Suprapubic skin (tissue), 4 donors: ENCODE measurements around the gene ATP9B. TPM values are rescaled to one million over a fixed set of nuclear protein-coding genes. Genes with fewer than 3 reads are reported as not detected.
"Not testable (repeated sequence)": the region's sequence is repeated elsewhere in the genome, so short reads cannot be mapped to it uniquely, and the experiment has no call there.

ENCODE experiments used
- DNase-seq, 2 donors: peaks; one replicate each; pipeline ENCODE4 v3.0.0-alpha.2; 2019; ENCODE audit warnings: low spot score in 2 of 2
- H3K27ac ChIP-seq: fragments of 200-600 bp; sonication (generic); one replicate; pipeline ENCODE4 v1.5.1; 2019
- H3K27me3 ChIP-seq: fragments of 200-600 bp; sonication (generic); one replicate; pipeline ENCODE4 v1.5.1; 2019
- H3K36me3 ChIP-seq: fragments of 200-600 bp; sonication (generic); one replicate; pipeline ENCODE4 v1.5.1; 2019
- H3K4me1 ChIP-seq: fragments of 200-600 bp; sonication (generic); one replicate; pipeline ENCODE4 v1.5.1; 2019
- H3K4me3 ChIP-seq: fragments of 200-600 bp; sonication (generic); one replicate; pipeline ENCODE4 v1.5.1; 2019; ENCODE audit warnings: mild to moderate bottlenecking
- H3K9me3 ChIP-seq: fragments of 200-600 bp; sonication (generic); one replicate; pipeline ENCODE4 v1.5.1; 2019
- EP300 ChIP-seq: sonication (generic); formaldehyde crosslinking; IDR thresholded peaks from one replicate; pipeline ENCODE4 v1.6.1; 2017; ENCODE audit warnings: antibody characterized with exemption
- POLR2A ChIP-seq, 2 donors: fragments of 450-650 bp; IDR thresholded peaks; one replicate each; pipeline ENCODE4 v1.6.1; 2017; ENCODE audit warnings: antibody characterized with exemption in 2 of 2, mild to moderate bottlenecking in 2 of 2, moderate library complexity in 2 of 2
- POLR2AphosphoS5 ChIP-seq, 3 donors: sonication (generic); formaldehyde crosslinking; IDR thresholded peaks; one replicate each; pipeline ENCODE4 v1.6.1; 2017; ENCODE audit warnings: antibody characterized with exemption in 3 of 3
- WGBS: methylation state at CpG from one replicate; pipeline ENCODE4 v1.1.5; 2018; 5-methylcytosine and 5-hydroxymethylcytosine counted together
- total RNA-seq, 4 donors: library from RNA; depleted of rRNA; stranded (reverse); fragments of >200 nt; gene quantifications; one replicate each; pipeline ENCODE4 v1.1.0, GENCODE V29; 2016
- TF ChIP-seq, protein P1 (sequence below), 2 donors: fragments of 200-600 bp in 1 of 2; fragments of 450-650 bp in 1 of 2; sonication (generic) in 1 of 2; IDR thresholded peaks; one replicate each; pipeline ENCODE4 v1.5.1; 2016 to 2019; ENCODE audit warnings: antibody characterized with exemption in 2 of 2, mild to moderate bottlenecking in 1 of 2, moderate library complexity in 1 of 2

Gene ATP9B
- total RNA-seq, 4 donors from 2014 or later, result 30.2 to 109 (median 37.4) TPM

- DNase-seq, result peak in 1 of 2 donors; percentile 24
Measured at GRCh38 chr18:79321625-79322405, 252.6 kb downstream of the ATP9B start.

DNA sequence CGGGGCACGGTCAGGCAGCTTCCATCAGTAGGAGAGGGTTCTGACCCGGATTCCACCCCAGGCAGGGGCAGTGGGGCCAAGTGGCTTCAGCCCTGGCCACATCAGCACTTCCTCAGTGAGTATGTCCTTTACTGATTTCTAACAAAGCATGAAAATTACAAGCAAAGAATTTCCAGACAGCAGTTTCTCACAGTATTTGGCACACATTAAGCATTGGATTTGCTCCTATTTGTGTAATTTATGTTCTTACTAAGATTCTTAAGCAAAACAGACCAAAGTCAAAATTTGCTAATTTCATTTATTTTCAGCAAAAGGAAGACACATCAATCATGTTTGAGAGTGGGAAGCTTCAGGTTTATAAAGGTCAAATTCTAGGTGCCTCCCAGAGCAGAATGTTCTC, 253.2 kb downstream of the ATP9B start:
- TF ChIP-seq POLR2A (IDR thresholded peaks at IDR 0.05), result no peak
- no peak for TF ChIP-seq EP300
- TF ChIP-seq POLR2AphosphoS5 (IDR thresholded peaks at IDR 0.05), result no peak
- TF ChIP-seq, protein P1, sequence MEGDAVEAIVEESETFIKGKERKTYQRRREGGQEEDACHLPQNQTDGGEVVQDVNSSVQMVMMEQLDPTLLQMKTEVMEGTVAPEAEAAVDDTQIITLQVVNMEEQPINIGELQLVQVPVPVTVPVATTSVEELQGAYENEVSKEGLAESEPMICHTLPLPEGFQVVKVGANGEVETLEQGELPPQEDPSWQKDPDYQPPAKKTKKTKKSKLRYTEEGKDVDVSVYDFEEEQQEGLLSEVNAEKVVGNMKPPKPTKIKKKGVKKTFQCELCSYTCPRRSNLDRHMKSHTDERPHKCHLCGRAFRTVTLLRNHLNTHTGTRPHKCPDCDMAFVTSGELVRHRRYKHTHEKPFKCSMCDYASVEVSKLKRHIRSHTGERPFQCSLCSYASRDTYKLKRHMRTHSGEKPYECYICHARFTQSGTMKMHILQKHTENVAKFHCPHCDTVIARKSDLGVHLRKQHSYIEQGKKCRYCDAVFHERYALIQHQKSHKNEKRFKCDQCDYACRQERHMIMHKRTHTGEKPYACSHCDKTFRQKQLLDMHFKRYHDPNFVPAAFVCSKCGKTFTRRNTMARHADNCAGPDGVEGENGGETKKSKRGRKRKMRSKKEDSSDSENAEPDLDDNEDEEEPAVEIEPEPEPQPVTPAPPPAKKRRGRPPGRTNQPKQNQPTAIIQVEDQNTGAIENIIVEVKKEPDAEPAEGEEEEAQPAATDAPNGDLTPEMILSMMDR (IDR thresholded peaks at IDR 0.05), result no peak
- 92% methylated on average over 3 of the region's 3 CpGs for WGBS

More at GRCh38 chr18:79321625-79322405, 252.6 kb downstream of the ATP9B start:
- Histone ChIP-seq H3K27me3 (no peaks in the 10 kb centered on the region), H3K27ac (no peak overlapping the region), H3K9me3 (no peaks in the 10 kb centered on the region), H3K36me3 (peaks cover 17% of the 10 kb centered on the region), H3K4me1 (peaks cover 3% of the 10 kb centered on the region), H3K4me3 (no peak overlapping the region)
- WGBS, result 86% methylated on average over 17 of the region's 17 CpGs
- TF ChIP-seq POLR2A (IDR thresholded peaks at IDR 0.05) (no peak), POLR2AphosphoS5 (IDR thresholded peaks at IDR 0.05) (no peak), EP300 (no peak)
- TF ChIP-seq, protein P1 (IDR thresholded peaks at IDR 0.05), result no peak

GRCh38 chr18:79323471-79323870, 254.3 kb downstream of the ATP9B start:
- H3K4me3 ChIP-seq, result no peak overlapping the region
- no peaks in the 10 kb centered on the region for H3K27me3 ChIP-seq
- WGBS, result 94% methylated on average over 9 of the region's 9 CpGs
- peak in 1 of 2 donors; percentile 24 for DNase-seq
- H3K27ac ChIP-seq, result no peak overlapping the region
- H3K9me3 ChIP-seq, result no peaks in the 10 kb centered on the region
- peaks cover 3% of the 10 kb centered on the region for H3K4me1 ChIP-seq
- TF ChIP-seq, protein P1 (IDR thresholded peaks at IDR 0.05), result no peak
- no peak for TF ChIP-seq POLR2AphosphoS5 (IDR thresholded peaks at IDR 0.05)
- no peak for TF ChIP-seq POLR2A (IDR thresholded peaks at IDR 0.05)
- no peak for TF ChIP-seq EP300
- H3K36me3 ChIP-seq, result peaks cover 13% of the 10 kb centered on the region

More for the DNA sequence above, 253.2 kb downstream of the ATP9B start:
- DNase-seq, result peak in 1 of 2 donors; percentile 67
- Histone ChIP-seq H3K4me3 (no peak overlapping the region), H3K27ac (no peak overlapping the region), H3K9me3 (no peaks in the 10 kb centered on the region), H3K36me3 (peaks cover 17% of the 10 kb centered on the region), H3K4me1 (peaks cover 3% of the 10 kb centered on the region), H3K27me3 (no peaks in the 10 kb centered on the region)

DNA sequence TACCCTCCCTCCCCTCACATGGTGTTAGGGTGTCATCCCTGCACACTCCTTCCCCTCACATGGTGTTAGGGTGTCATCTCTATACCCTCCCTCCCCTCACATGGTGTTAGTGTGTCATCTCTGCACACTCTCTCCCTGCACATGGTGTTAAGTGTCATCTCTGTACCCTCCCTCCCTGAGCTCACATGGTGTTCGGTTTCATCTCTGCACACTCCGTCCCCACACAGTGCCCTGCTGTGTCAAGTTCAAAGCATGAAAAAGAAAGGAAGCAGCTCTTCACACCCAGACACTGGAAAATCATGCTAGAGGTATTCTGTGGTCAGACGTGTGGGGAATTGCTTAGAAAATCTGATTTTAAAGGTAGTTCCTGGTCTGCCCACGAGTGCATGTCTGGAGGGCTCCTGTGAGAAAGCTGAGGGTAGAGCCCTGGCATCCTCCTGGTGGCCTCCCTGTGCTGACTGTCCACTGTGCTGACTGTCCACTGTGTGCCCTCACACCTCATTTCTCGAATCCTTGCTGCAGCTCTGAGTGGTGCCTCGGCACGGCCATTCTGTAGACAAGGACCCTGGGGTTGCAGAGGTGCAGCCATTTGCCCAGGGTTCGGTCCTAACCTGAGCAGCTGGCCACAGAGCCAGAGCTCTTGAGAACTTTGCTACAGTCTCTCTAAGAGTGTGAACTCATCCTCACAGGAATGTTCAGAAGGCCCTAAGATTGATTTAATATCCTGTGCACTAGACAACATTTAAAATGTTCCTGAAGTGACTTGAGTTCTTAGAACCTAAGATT, 257.4 kb downstream of the ATP9B start:
- Histone ChIP-seq H3K4me1 (peaks cover 3% of the 10 kb centered on the region), H3K27ac (no peak overlapping the region), H3K27me3 (no peaks in the 10 kb centered on the region), H3K4me3 (no peak overlapping the region), H3K9me3 (no peaks in the 10 kb centered on the region), H3K36me3 (peaks cover 38% of the 10 kb centered on the region)
- TF ChIP-seq, protein P1 (IDR thresholded peaks at IDR 0.05), result no peak
- TF ChIP-seq POLR2AphosphoS5 (IDR thresholded peaks at IDR 0.05) (no peak), EP300 (no peak), POLR2A (IDR thresholded peaks at IDR 0.05) (no peak)
- 96% methylated on average over 8 of the region's 8 CpGs for WGBS
- no peak for DNase-seq

DNA sequence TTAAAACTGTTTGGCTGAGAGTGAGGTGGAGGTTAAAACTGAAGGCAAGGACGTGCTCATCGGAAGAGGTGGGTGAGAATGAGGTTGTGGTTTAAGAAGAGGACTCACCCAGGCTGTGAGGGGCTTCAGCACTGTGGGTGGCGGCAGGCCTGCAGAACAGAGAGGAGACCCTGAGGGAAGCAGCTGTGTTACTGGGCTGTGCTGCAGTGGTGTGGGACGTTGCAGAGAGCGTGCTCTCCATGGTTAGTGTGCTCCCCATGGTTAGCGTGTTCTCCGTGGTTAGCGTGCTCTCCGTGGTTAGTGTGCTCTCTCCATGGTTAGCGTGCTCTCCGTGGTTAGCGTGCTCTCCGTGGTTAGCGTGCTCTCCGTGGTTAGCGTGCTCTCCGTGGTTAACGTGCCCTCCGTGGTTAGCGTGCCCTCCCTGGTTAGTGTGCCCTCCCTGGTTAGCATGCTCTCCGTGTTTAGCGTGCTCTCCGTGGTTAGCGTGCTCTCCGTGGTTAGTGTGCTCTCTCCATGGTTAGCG, 258.1 kb downstream of the ATP9B start:
- no peak overlapping the region for H3K27ac ChIP-seq
- WGBS, result 95% methylated on average over 26 of the region's 26 CpGs
- no peak overlapping the region for H3K4me3 ChIP-seq
- no peak for DNase-seq
- H3K9me3 ChIP-seq, result no peaks in the 10 kb centered on the region
- H3K4me1 ChIP-seq, result peaks cover under 1% of the 10 kb centered on the region
- TF ChIP-seq, protein P1 (IDR thresholded peaks at IDR 0.05), result no peak
- TF ChIP-seq EP300 (no peak), POLR2A (IDR thresholded peaks at IDR 0.05) (no peak), POLR2AphosphoS5 (IDR thresholded peaks at IDR 0.05) (no peak)
- peaks cover 40% of the 10 kb centered on the region for H3K36me3 ChIP-seq
- no peaks in the 10 kb centered on the region for H3K27me3 ChIP-seq

GRCh38 chr18:79327915-79328314, 258.7 kb downstream of the ATP9B start:
- peaks cover 44% of the 10 kb centered on the region for H3K36me3 ChIP-seq
- H3K9me3 ChIP-seq, H3K4me1 ChIP-seq, H3K27ac ChIP-seq, H3K4me3 ChIP-seq, DNase-seq, H3K27me3 ChIP-seq: not testable (repeated sequence)
- WGBS, result 94% methylated on average over 13 of the region's 23 CpGs
